COLO829 (cell line): ENCODE results near the gene DOK7.
"Not testable (repeated sequence)": the region's sequence is repeated elsewhere in the genome, so short reads cannot be mapped to it uniquely, and the experiment has no call there.

ENCODE experiments used
- DNase-seq: peaks from one replicate; pipeline ENCODE4 v3.0.0; 2012; ENCODE audit warnings: low spot score

Gene DOK7

DNA sequence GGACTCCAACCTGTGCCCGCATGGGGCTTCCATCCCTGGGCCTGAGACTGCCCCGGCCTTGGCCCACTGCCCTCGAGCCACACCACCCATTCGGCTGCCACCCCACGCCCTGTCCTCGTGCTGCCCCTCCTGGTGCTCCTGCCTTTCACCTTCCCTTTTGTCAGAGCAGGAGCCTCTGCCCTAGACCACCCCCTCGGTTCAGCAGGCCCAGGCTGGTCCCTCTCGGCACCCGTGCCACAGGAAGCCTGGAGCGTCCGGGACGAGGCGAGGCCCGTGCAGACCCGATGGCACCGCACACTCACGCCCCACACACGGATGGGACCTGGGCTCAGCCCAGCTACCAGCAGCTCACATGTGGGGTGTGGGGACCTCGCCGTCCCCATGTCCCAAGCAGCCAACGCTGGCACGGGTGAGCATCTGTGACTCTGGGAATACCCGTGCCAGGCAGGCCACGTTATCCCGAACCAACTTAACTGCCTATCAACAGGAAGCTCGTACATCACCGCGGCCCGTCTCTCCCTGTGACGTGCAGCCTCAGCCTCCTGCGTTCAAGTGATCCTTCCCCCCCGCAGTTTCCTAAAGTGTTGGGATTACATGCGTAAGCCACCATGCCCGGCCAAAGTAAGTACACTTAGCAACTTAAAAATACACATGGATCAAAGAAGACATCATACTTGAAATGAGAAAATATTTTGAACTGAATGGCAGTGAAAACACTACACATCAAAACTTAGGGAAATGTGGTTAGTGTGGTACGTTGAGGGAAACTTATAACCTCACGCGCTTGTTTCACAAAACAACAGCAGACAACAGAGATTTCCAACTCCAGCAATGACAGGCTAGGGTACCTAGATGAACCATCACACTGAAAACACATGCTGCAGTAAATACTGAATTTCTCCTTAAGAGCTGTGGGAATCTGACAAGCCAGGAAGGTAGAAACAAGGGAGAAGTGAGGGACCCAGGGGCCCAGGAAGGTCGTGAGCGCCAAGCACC, 40.1 kb downstream of the DOK7 start:
- no peak for DNase-seq

DNA sequence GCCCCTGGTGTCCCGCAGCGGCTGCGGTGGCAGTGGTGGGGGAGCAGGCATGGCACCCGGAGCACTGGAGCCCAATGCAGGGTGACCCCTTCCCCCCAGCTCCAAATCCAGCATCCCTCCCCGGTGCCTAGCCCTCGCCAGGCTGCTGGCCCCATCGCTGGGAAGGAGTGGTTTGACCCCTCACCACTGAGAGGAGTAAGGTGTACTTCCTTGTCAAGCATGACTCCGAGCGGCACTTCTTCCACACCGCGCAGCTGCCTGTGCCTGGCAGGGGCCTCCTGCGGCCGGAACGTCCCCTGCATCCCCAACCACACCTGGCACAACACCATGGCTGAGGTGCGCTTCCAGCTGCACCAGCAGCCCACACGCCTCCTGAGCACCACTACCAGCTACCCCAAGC, 42.1 kb downstream of the DOK7 start:
- no peak for DNase-seq

GRCh38 chr4:3508542-3508941, 45.4 kb downstream of the DOK7 start:
- no peak for DNase-seq

DNA sequence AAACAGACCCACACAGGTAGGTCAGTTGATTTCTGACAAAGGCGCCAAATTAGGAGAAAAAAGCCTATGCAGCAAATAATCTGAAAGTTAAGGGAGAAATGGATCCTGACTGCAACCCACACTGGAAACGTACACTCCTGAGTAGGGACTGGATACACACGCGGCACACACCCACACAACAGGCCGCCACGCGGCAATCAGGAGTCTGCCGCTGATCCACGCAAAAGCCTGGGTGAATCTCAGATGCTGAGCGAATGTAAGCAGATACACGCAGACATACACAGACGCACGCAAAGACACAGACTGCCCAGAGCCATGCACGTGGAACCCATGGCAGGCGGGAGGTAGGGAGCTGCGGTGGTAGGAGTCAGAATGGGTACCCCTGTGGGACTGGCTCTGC, 47.4 kb downstream of the DOK7 start:
- DNase-seq, result no peak

GRCh38 chr4:3511187-3511586, 48.1 kb downstream of the DOK7 start:
- DNase-seq, result no peak

DNA sequence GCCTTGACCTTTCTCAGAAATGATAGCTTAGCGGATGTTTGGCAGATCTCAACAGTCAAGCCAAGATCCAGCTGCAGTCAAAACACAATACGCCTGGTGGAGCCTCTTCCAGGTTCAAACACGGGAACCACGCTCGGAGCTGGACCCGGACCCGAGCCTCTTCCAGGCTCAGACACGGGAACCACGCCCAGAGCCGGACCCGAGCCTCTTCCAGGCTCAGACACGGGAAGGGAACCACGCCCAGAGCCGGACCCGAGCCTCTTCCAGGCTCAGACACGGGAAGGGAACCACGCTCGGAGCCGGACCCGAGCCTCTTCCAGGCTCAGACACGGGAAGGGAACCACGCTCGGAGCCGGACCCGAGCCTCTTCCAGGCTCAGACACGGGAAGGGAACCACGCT, 48.5 kb downstream of the DOK7 start:
- DNase-seq, result not testable (repeated sequence)

- no peak for DNase-seq
Observed at GRCh38 chr4:3512279-3512678, 49.2 kb downstream of the DOK7 start.

DNA sequence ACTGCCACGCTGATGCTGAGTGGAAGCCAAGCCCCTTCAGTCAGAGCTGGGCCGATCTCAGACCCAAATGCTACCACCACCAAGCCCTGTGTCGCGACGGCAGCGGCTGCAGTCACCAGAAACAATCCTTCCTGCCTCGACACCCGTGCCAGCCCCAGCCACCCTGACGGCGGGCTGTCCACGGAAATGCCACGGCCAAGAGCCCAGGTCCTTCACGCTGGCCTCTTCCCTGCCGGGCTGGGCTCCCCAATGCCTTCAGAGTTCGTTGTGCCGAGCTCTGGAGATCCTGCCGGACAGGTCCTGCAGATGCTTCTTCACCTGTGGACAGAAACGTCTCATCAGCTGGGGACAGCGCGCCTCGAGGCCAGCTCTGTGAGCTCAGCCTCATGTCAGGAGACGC, 49.6 kb downstream of the DOK7 start:
- DNase-seq, result no peak

DNA sequence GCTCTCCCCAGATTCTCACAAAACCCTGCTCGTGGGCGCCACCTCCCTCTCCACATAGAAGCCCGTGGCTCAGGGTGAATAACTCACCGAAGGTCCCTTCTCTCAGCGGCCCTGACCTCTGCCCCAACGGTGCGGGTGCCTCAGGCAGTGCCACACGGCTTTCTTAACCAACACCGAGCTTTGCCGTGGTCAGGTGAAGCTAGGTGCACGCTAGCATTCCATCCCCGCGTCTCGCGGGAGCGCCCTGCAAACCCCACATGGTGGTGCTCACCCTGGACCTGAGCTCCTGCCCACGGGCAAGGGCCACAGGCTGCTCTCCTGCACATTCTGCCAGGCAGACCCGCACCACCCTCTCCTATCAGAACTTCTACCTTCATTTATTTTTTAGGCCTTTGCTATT, 50.7 kb downstream of the DOK7 start:
- no peak for DNase-seq

DNA sequence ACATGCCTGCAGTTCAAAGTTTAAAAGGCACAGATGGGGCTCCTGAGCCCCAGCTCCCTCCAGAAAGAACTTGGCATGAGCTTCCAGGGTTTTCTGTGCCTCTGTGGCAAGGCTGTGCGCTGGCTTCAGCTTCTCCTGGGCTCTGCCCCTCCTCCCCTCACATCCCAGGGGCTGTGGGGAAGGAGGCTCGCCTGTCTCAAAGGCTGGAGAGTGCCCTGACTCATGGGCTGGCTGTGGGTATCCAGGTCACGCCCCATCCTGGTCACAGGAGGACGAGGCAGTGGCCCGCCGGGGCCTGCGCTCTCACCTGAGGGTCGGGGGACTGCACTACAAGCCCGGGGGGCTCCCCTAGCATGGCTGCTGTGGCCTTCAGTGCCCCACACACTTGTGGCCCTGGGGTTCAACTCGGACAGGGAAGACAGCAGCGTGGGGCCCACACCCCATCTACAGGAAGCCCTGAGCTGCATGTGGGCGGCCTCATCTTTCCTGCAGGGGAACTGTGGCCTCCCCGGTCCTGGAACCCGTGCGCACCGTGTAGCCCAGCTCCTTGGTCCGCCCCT, 51.2 kb downstream of the DOK7 start:
- no peak for DNase-seq

GRCh38 chr4:3514806-3515501, 51.8 kb downstream of the DOK7 start:
- no peak for DNase-seq

- DNase-seq, result no peak
Observed at GRCh38 chr4:3515646-3516045, 52.5 kb downstream of the DOK7 start.

DNA sequence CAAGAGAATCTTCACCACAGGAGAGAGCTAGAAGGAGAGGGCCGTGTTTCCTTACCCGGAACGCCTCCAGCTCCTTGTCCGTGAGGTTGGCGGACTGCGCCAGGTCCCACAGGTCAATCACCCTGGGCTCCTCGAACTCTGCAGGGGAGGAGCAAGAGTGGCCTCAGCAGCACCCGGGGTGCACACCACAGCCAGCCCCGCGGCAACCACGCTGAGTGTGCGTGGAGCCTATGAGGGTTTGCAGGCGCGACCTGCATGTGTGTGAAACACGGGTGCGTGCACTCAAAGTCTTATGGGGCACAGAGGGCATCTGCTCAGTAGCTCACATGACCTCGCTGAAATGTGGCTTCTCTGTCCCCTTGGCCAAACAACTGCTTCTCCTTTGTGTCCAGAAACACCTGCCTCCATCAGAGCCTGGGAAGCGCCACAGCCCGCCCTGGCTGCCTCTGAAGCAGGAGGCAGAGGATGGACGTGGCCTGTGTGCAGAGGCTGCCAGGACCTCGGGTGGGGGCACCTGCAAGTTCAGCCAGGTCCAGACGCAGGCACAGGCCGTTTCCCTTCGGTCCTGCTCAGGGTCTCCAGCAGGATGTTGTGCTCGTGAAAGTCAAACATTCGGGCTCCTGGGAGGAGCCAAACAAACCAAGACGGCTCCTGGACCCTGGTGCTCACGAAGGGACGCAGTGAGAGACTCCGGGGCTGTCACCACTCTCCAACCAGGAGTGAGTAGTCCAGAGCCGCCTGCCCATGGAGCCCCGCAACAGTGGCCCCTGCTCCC, 53.1 kb downstream of the DOK7 start:
- no peak for DNase-seq

GRCh38 chr4:3516836-3517730, 54.0 kb downstream of the DOK7 start:
- no peak for DNase-seq

DNA sequence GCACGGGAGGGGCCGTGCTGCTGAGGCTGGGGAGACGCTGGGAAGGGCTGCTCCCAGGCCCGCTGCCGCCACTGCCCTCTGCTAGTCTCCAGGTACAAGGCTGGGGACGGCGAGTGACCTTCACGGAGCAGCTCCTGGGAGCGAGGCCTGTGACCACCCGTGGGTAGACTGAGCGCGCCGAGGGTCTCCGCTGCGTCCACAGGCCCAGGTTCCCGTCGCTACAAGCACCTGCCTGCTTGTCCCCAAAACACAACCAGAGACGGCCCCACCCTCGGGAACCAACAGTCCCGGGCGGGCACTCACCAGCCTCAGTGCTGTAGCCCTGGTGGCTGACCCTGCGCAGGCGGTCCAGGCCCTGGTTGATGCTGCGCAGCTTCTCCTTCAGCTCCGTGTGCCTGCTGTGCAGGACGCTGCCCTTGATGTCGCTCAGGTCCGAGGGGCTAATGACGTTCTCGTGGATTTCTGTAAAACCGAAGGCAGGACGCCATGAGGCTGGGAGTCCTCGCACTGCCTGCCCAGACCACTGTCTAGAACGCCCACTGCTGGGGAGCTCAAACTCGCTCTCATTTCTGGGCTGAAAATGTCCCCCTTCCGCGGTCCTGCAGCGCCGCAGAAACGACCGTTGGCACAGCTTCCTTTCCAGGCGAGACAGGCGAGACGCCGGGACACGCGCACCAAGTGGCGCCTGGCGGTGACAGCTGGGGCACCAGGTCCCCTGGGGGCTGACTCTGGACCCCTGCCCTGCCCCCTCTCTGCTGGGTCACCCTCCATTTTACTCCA, 54.8 kb downstream of the DOK7 start:
- DNase-seq, result no peak

DNA sequence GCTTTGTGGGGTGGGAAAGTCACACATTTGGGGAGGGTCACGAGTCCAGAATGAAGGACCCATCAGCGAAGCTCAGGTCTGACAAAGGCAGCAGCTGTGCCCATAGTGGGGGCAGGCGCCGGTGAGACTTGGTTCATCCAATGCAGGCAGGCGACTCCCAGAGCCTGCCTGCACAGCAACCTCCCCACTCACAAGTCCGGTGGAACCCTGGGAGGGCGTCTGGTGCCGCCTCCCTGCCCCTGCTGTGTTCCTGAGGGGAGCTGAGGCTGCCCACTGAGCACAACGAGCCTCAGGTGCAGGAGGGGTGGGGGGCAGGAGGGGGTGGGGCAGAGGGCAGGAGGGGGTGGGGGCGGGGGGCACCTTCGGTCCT, 55.4 kb downstream of the DOK7 start:
- no peak for DNase-seq

- DNase-seq, result no peak
Observed at GRCh38 chr4:3518941-3519340, 55.8 kb downstream of the DOK7 start.

- no peak for DNase-seq
Observed at GRCh38 chr4:3519468-3520264, 56.6 kb downstream of the DOK7 start.

GRCh38 chr4:3520276-3520675, 57.2 kb downstream of the DOK7 start:
- no peak for DNase-seq
